Activated T-helper 1 cell treated with anti-CD3 and anti-CD28 coated beads, Interleukin-2, amount 50 U/mL, for 16 hours (primary cell): ENCODE measurements around the gene UACA.

ENCODE experiments used
- DNase-seq, 2 donors: peaks; one replicate each; pipeline ENCODE4 v3.0.0-alpha.2; 2020; ENCODE audit warnings: low read depth in 1 of 2, low spot score in 1 of 2

The UACA gene

DNA sequence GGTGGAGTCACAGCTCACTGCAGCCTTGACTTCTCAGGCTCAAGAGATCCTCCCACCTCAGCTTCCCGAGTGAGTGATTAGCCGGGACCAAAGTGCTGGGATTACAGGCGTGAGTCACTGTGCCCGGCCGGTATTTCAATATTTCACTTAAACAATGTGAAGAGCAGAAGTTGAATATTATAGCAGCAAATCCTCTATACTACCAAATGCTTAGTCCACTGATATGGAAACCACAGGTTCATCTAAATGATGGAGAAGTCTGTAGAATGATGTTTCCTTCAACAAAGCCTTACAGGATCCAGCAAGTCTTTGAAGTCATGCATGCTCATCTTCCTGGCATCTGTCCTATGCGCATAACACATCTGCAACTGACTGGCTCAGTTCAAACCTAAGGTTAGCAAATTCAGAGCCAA is 20.3 kb upstream of the UACA start:
- no peak for DNase-seq

GRCh38 chr15:70783041-70783440 is 19.7 kb upstream of the UACA start:
- no peak for DNase-seq

- DNase-seq = no peak
These were observed 17.9 kb upstream of the UACA start for GRCh38 chr15:70781236-70781635.

- DNase-seq = no peak
These were observed 15.1 kb upstream of the UACA start for GRCh38 chr15:70778258-70779076.

DNA sequence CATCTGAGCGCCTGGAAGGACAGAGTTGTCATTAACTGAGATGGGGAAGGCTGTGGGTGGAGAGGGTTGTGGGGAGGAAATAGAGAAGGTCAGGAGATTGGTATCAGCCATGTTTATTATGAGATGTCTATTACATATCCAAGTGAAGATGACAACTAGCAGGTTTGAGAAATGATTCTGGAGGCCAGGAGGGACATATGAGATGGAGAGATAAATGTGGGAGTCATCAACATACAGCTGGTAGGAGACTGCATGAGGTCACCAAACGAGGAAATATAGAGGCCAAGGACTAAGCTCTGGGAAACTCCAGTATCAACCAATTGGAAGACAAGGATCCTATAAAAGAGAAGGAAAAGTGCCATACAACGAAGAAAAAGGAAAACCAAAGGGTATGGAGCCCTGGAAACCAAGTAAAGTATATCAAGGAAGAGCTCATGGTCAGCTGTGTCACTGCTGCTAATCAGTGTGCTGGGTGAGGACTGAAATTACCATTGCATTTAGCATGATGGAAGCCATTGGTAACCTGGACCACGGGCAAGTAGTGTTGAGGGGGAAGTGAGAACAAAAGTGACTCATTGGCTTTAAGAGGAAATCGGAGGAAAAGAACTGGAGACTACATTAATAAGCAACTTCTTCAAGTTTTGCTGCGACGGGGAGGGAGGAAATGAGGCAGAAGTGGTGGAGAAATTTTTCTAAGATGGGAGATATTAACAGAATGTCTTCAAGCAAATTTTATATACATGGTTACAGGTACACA is 14.0 kb upstream of the UACA start:
- no peak for DNase-seq

DNA sequence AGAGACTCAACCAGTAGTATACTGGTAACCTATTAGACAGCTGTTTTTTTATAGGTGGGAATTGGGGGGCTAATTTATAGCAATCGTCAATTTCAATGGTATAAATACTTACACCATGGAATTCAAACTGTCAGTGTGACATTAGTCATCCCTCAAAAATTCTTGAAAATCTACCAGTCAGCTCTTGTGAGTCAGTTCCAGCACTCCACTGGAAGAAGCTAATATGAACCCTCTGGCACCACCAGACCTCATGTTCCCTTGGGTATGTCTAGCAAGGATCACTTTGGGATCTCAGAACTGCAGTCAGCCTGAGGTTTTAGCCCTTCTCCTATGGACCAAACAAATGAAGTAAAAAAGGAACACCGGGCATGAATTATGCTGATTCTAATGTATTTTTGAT is 11.8 kb upstream of the UACA start:
- DNase-seq = no peak

DNA sequence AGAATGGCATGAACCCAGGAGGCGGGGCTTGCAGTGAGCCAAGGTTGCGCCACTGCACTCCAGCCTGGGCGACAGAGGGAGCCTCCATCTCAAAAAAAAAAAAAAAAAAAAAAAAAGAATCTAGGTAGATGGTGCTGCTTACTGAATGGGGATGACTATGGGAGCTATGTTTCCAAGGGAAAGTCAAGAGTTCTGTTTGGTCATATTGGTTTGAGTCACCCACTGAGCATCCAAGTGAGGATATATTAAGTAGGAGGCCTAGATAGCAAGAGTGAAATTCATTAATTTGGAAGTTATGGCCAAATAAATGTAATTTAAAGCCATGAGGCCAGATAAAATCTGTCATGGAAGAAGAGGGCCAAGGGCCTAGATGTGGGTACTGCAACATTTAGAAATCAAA is 9.0 kb upstream of the UACA start:
- DNase-seq = no peak

- no peak for DNase-seq
These were observed 7.5 kb upstream of the UACA start for GRCh38 chr15:70770863-70771262.

DNA sequence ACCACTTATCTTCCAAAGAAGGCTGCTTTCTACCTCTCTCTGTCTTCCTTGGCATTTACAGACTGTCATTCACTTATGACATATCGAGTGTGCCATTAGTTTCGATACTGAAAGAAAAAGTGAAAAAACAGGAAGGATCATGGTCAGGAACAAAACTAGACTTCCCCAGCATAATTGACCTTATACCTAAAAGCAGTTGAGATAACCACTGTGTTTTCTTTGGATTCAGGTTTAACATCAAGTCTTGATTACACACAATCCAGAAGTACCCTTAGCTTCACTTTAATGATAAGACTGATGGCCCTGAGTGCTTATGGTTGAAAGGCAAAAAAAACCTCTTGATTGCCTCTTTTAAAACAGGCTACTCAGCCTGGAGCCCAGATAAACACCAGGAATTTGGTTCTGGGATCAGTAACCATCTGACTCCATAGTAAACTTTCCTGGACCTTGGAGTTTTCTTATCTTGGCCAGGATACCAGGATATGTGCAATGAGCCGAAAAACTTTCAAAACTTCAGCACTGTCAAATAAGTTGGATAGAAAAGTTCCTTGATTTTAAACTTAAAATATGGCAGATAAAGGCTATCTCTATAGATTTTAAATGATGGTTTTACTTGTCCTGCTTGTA is 5.0 kb upstream of the UACA start:
- no peak for DNase-seq

DNA sequence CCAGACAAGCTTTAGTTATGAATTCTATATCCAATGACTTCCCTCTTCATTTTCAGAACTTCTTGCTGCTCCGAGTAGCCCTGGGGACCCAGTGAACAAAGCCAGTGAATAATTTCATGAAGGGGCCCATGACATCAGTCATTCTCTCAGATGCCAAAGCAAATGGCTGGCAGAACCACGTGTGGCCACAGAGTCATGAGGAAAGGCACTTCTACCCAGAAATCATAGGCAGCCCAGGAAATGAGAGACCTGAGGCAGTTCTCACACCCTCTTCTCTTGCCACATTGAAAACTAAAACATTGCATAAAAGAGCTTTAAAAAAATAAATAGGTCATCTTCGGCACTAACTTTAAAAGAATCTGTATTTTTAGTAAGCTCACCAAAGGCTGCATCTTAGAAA is 4.3 kb upstream of the UACA start:
- no peak for DNase-seq

DNA sequence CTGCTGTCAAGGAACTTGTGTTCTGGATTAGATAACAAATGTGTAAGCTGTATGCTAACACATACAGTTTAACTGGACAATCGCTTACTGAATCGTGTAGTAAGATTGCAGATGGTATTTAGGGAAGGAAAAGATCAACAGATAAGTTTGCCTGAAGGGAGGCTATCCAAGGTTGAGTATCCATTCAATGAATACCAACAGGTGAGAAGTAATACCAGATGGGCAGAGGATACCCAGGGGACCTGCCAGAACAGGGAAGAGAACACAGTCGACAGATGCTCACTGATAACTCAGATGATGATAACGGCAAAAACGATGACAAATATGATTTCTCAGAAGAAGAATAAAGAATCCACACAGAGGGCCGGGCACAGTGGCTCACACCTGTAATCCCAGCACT is 3.2 kb upstream of the UACA start:
- DNase-seq = no peak

DNA sequence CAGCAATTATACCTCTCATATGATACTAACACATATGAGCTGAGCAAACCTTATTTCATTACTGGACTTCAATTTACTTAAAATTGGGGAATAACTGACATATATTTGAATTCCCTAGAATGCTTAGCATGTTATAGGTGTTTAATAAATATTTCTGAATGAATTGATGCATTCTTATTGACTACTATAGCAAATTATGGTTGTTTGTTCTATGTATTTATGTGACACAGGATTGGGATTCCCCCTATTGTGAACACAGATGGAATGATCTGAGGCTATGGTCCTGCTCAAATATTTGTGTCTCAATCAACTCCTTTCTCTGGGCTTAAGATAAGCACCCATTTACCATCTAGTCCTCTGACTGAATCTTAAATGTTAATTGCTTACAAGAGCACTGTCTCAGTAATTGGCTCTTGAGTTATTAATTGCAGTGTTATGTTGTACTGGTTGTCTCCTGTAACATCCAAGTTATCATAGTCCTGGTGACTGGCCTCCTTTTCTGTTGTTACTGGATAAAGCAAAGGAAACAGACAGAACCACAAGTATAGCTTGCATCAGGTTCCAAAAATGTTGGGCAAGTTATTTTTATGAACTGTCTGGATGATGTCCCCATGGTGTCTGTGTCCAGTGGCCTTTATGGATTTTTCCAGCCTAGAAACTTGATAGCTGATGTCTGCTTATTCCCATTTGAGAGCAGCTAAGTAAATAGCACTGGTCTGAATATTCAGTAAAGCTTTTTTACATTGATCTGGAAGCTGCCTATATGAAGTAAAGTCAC is 2.3 kb upstream of the UACA start:
- DNase-seq = no peak

DNA sequence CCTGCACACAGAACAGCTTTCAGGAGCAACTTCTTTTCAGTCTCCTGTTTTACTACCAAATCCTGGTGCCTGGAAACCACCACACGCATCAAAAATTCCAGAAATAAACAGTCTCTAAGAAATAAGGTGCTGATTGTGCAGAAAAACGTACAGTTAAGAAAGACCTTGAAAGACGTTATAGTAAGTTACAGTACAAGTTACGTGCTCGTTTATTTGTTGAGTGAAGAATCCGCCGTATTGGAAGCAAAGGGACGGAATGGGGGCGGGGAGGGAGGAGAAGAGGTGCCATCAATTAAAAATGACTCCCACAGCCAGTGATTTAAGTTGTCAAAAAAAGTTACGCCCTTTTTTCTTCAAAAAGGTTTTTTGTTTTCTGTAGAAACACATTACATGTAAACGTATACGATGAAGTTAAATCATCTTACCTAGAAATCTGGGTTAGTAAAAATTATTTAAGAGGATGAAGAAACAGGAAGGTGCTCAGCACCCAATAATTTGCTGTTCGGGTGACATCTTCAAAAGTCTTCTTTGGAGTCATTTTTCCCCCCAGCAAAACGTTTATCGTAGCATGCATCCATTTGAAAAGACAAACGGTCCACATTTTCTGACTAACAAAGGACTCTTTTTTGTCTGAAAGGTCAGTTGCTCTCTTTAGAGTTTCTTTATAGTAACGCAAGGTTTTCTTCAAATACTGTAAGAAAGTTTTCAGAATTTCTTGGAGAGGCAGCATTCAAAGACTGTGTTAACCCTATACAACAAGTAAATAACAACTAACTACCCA is 782 bp upstream of the UACA start:
- DNase-seq = no peak

GRCh38 chr15:70762469-70763119 is 764 bp downstream of the UACA start:
- DNase-seq = no peak

DNA sequence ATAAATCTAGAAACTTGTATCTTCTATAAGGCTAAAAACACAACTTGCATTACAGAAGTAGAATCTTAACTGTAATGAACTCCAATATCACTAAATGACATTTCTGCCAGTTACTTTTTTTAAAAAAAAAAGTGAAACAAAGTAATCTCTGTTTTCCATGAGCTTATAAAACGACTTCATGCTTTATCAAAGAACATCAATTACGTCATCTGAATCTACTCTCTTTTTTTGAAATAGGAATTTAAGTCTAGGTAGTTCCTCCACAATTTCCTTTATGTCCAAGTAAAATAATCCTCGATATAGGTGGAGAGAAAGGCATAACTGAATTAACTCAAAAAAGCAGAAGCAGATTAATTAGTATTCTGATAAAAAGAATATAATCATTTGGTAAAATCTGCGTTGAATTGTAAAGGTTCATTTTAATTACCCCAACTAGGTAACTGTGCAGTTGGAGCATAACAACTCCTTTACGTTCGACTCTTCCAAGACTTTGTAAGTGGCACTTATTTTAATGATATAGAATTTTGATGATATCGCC is 1.4 kb downstream of the UACA start:
- no peak for DNase-seq

- DNase-seq = no peak
These were observed 2.3 kb downstream of the UACA start for GRCh38 chr15:70761046-70761445.

- DNase-seq = no peak
These were observed 4.4 kb downstream of the UACA start for GRCh38 chr15:70758790-70759462.

DNA sequence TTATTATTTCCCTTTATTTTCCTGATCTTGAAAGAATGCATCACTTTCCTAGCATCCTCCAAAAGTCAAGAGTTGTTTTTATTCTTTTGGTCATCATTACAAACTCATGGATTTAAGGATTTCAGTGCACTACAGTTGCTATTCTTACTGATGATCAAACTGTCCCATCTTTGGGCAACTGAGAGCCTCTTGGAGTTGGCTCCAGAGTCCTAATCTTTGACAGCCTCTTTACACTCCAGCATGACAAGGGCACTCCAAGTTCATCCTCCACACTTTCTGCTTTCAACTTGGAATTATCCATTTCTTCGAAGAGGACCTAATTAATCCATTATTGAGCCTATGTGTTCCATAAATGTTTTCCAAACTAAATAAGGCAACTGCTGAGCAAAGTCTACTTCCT is 5.7 kb downstream of the UACA start:
- no peak for DNase-seq

- DNase-seq = no peak
These were observed 8.5 kb downstream of the UACA start for GRCh38 chr15:70754862-70755261.
